MCF 10A (cell line): ENCODE measurements around the gene ZNF292. TPM values are rescaled to one million over a fixed set of nuclear protein-coding genes. Genes with fewer than 3 reads are reported as not detected.
"Not testable (repeated sequence)": the region's sequence is repeated elsewhere in the genome, so short reads cannot be mapped to it uniquely, and the experiment has no call there.

Source experiments
- BruUV-seq: library from RNA; stranded (reverse); fragments of 400-500 nt; replicated peaks from 2 replicates; lab custom pipeline; 2021; lab: Mats Ljungman, UMichigan
- CTCF ChIA-PET: fragments of 300-600 bp; sonication (Branson Sonifier 250); formaldehyde crosslinking; extraction: SDS; loops from one replicate; lab custom pipeline; 2021; ENCODE audit warnings: antibody characterized with exemption, inconsistent platforms; lab: Yijun Ruan, JAX
- POLR2A ChIA-PET: fragments of 300-600, 350-650 bp; sonication (Branson Sonifier 250); formaldehyde crosslinking; extraction: SDS; loops from one replicate; lab custom pipeline; 2020; ENCODE audit warnings: antibody characterized with exemption, inconsistent platforms; lab: Yijun Ruan, JAX
- DNase-seq: peaks from one replicate; pipeline ENCODE4 v3.0.0-alpha.2; 2018; ENCODE audit not compliant: unreplicated experiment
- H3K27ac Mint-ChIP-seq: one replicate; pipeline ENCODE4 v1.8.0; 2022; ENCODE audit warnings: mild to moderate bottlenecking, low read depth, mixed read lengths; ENCODE audit not compliant: unreplicated experiment
- H3K27me3 Mint-ChIP-seq: one replicate; pipeline ENCODE4 v1.8.0; 2022; ENCODE audit warnings: mixed read lengths; ENCODE audit not compliant: insufficient read depth, unreplicated experiment
- H3K36me3 Mint-ChIP-seq: one replicate; pipeline ENCODE4 v1.8.0; 2022; ENCODE audit warnings: mild to moderate bottlenecking, moderate library complexity, mixed read lengths; ENCODE audit not compliant: insufficient read depth, unreplicated experiment
- H3K4me1 Mint-ChIP-seq: one replicate; pipeline ENCODE4 v1.8.0; 2022; ENCODE audit warnings: mixed read lengths; ENCODE audit not compliant: insufficient read depth, unreplicated experiment
- H3K4me3 Mint-ChIP-seq: one replicate; pipeline ENCODE4 v1.8.0; 2022; ENCODE audit warnings: mild to moderate bottlenecking, moderate library complexity, mixed read lengths; ENCODE audit not compliant: unreplicated experiment
- H3K9me3 Mint-ChIP-seq: one replicate; pipeline ENCODE4 v1.8.0; 2022; ENCODE audit warnings: mixed read lengths; ENCODE audit not compliant: unreplicated experiment
- intact Hi-C: fragments of 100-400 bp; cut with micrococcal nuclease; formaldehyde crosslinking; loops from 2 replicates; pipeline ENCODE4 v1.14.1; 2022
- total RNA-seq: library from RNA; stranded (reverse); gene quantifications from 2 replicates; pipeline ENCODE4 v1.2.3, GENCODE V29; 2022
- TF ChIP-seq, protein P1 (sequence below): fragments of 200-600 bp; IDR thresholded peaks from one replicate; pipeline ENCODE4 v1.8.0; 2022; ENCODE audit warnings: antibody characterized with exemption, mild to moderate bottlenecking; ENCODE audit not compliant: unreplicated experiment

ZNF292 gene
- total RNA-seq, 1 experiment from 2014 or later = 17.1 TPM

DNA sequence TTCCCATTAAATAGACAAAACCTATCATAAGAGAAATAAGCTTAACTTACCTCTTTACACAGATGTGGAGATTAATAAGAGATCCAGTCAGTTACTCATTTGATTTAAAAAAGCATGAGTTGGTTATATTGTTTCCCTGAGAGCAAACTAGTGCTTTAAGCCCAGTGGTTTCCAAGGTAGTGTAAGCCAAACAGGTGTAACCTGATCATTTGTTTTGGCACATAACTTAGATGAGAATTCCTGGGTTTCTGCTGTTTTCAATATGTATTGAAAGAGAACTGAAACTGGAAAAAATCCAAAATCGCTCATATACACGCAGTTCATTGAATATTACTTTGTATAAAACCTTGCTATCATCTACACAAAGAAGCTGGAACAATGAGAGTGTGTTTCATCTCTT lies 136.5 kb downstream of the ZNF292 start:
- Mint-ChIP-seq H3K9me3 (no peaks in the 10 kb centered on the region), H3K4me1 (peaks cover 13% of the 10 kb centered on the region), H3K27me3 (peaks cover 13% of the 10 kb centered on the region), H3K4me3 (no peak overlapping the region), H3K27ac (no peak overlapping the region), H3K36me3 (no peaks in the 10 kb centered on the region)
- ChIA-PET POLR2A (interaction anchor here (0.6 to 1.5 kb wide), 2 partner anchors 8 to 1652 kb away, joined by 3 to 6 read pairs; no protein-coding TSS in a partner anchor), CTCF (interaction anchor here (0.5 to 1.5 kb wide), 3 partner anchors 31 to 614 kb away, joined by 3 read pairs; partner anchors contain the start of gene SMIM8)
- intact Hi-C loops = no loop called here
- no TSS peak for BruUV-seq
- TF ChIP-seq, protein P1, sequence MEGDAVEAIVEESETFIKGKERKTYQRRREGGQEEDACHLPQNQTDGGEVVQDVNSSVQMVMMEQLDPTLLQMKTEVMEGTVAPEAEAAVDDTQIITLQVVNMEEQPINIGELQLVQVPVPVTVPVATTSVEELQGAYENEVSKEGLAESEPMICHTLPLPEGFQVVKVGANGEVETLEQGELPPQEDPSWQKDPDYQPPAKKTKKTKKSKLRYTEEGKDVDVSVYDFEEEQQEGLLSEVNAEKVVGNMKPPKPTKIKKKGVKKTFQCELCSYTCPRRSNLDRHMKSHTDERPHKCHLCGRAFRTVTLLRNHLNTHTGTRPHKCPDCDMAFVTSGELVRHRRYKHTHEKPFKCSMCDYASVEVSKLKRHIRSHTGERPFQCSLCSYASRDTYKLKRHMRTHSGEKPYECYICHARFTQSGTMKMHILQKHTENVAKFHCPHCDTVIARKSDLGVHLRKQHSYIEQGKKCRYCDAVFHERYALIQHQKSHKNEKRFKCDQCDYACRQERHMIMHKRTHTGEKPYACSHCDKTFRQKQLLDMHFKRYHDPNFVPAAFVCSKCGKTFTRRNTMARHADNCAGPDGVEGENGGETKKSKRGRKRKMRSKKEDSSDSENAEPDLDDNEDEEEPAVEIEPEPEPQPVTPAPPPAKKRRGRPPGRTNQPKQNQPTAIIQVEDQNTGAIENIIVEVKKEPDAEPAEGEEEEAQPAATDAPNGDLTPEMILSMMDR = no peak
- peak; percentile 29 for DNase-seq

DNA sequence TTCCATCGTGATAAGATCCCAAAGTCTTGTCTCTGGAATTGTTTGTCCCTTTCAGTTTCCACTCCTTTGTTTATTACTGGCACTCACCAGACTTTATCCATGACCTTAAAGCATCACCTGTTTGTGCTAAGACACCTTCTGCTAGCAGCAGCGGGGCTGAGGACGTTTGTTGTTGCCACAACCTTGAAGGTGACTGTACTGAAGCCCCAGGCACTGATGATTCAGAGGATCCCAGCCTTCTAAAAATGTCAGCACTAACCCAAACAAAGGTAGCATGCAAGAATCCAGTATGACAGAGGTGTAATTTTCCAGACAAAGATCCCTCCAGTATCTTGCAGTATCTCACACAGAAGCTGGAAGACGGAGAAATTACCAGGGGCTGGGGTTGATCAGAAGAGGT lies 138.2 kb downstream of the ZNF292 start:
- TF ChIP-seq, protein P1 = no peak
- no peaks in the 10 kb centered on the region for H3K9me3 Mint-ChIP-seq
- POLR2A ChIA-PET = no interaction called here
- CTCF ChIA-PET = no interaction called here
- H3K36me3 Mint-ChIP-seq = no peaks in the 10 kb centered on the region
- H3K4me3 Mint-ChIP-seq = no peak overlapping the region
- H3K27ac Mint-ChIP-seq = no peak overlapping the region
- peaks cover 6% of the 10 kb centered on the region for H3K4me1 Mint-ChIP-seq
- peaks cover 25% of the 10 kb centered on the region for H3K27me3 Mint-ChIP-seq
- DNase-seq = peak; percentile 54
- intact Hi-C loops = no loop called here
- BruUV-seq = no TSS peak

DNA sequence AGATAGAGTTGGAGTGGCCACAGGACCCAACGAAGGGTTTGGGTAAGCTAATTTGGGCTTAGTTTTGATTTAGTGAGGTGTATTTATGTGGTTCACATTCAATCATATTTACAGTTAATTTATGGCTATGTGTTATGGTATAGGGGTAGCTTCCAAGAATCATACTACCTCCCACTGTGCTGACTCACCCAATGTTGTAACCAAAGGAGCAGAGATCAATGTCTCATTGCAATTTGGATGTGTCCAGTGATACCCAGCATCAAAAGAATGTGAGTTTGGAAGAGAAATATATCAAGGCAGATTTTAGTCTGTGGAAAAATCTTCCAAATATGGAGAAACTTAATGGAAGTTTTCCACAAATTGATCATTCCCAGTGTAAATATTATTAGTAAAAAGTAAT lies 141.8 kb downstream of the ZNF292 start:
- no TSS peak for BruUV-seq
- POLR2A ChIA-PET = interaction anchor here (0.9 kb wide), 1 partner anchor 20 kb away, joined by 4 read pairs; no protein-coding TSS in a partner anchor
- peaks cover 50% of the 10 kb centered on the region for H3K27me3 Mint-ChIP-seq
- H3K36me3 Mint-ChIP-seq = no peaks in the 10 kb centered on the region
- H3K4me1 Mint-ChIP-seq = peaks cover 6% of the 10 kb centered on the region
- intact Hi-C loops = no loop called here
- no peaks in the 10 kb centered on the region for H3K9me3 Mint-ChIP-seq
- peak; percentile 56 for DNase-seq
- no peak overlapping the region for H3K27ac Mint-ChIP-seq
- CTCF ChIA-PET = no interaction called here
- H3K4me3 Mint-ChIP-seq = no peak overlapping the region
- TF ChIP-seq, protein P1 = no peak

DNA sequence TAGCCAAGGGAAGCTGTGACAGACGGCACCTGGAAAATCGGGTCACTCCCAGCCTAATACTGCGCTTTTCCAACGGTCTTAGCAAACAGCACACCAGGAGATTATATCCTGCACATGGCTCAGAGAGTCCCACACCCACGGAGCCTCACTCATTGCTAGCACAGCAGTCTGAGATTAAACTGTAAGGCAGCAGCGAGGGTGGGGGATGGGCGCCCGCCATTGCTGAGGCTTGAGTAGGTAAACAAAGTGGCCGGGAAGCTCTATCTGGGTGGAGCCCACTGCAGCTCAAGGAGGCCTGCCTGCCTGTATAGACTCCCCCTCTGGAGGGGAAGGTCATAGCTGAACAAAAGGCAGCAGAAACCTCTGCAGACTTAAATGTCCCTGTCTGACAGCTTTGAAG lies 145.9 kb downstream of the ZNF292 start:
- H3K9me3 Mint-ChIP-seq, H3K4me1 Mint-ChIP-seq, intact Hi-C loops, DNase-seq, POLR2A ChIA-PET, H3K27ac Mint-ChIP-seq, H3K4me3 Mint-ChIP-seq, BruUV-seq, H3K36me3 Mint-ChIP-seq: not testable (repeated sequence)
- CTCF ChIA-PET = interaction anchor here (1.5 kb wide), 1 partner anchor 21 kb away, joined by 7 read pairs; the partner anchor contains the start of gene SMIM8
- H3K27me3 Mint-ChIP-seq = peaks cover 59% of the 10 kb centered on the region
